GM19025 (cell line): ENCODE data around the gene CS.
"Not testable (repeated sequence)": the region's sequence is repeated elsewhere in the genome, so short reads cannot be mapped to it uniquely, and the experiment has no call there.

Source experiments
- ATAC-seq: cut with Tn5 transposase; IDR thresholded peaks from one replicate; pipeline ENCODE4 v1.9.1; 2021; ENCODE audit warnings: mild to moderate bottlenecking, low read depth, moderate library complexity; ENCODE audit not compliant: unreplicated experiment

Gene CS

GRCh38 chr12:56321610-56322009 lies 21.5 kb upstream of the CS start:
- ATAC-seq = not testable (repeated sequence)

GRCh38 chr12:56321027-56321426 lies 20.9 kb upstream of the CS start:
- no peak for ATAC-seq

GRCh38 chr12:56317675-56318074 lies 17.5 kb upstream of the CS start:
- ATAC-seq = no peak

GRCh38 chr12:56315622-56316473 lies 15.7 kb upstream of the CS start, which contains the start of gene CNPY2:
Gene CNPY2, minus strand, starts transcription at chr12:56315988. Its CDS starts 771 bp downstream, at chr12:56315217.
- ATAC-seq = peak; percentile 82

GRCh38 chr12:56315249-56315621 lies 15.1 kb upstream of the CS start:
- ATAC-seq = no peak

GRCh38 chr12:56311003-56311402 lies 10.9 kb upstream of the CS start:
- ATAC-seq = no peak

- no peak for ATAC-seq
Observed at GRCh38 chr12:56308714-56309113, 8.6 kb upstream of the CS start.

GRCh38 chr12:56307221-56307965 lies 7.3 kb upstream of the CS start:
- no peak for ATAC-seq

GRCh38 chr12:56304872-56305590 lies 4.9 kb upstream of the CS start:
- no peak for ATAC-seq

GRCh38 chr12:56304276-56304675 lies 4.1 kb upstream of the CS start:
- ATAC-seq = no peak

- ATAC-seq = no peak
Observed at GRCh38 chr12:56300644-56301464, 724 bp upstream of the CS start.

- ATAC-seq = no peak
Observed at GRCh38 chr12:56299308-56299852, 750 bp downstream of the CS start.

- no peak for ATAC-seq
Observed at GRCh38 chr12:56298828-56299227, 1.3 kb downstream of the CS start.

GRCh38 chr12:56297400-56297799 lies 2.7 kb downstream of the CS start:
- no peak for ATAC-seq

- no peak for ATAC-seq
Observed at GRCh38 chr12:56296295-56296694, 3.8 kb downstream of the CS start.

GRCh38 chr12:56293795-56294194 lies 6.3 kb downstream of the CS start:
- no peak for ATAC-seq

- no peak for ATAC-seq
Observed at GRCh38 chr12:56288705-56289387, 11.3 kb downstream of the CS start.

GRCh38 chr12:56286044-56286830 lies 13.9 kb downstream of the CS start:
- no peak for ATAC-seq

- not testable (repeated sequence) for ATAC-seq
Observed at GRCh38 chr12:56284263-56284662, 15.9 kb downstream of the CS start.
